Liver (tissue), 9 donors: ENCODE measurements around the gene ZC3HAV1L. TPM values are rescaled to one million over a fixed set of nuclear protein-coding genes. Genes with fewer than 3 reads are reported as not detected.

Experiments
- DNase-seq: peaks from one replicate; pipeline ENCODE4 v3.0.0-alpha.2; 2017; ENCODE audit warnings: low spot score
- H3K27ac ChIP-seq, 2 donors: one replicate each; pipeline ENCODE4 v1.7.0; 2013; ENCODE audit warnings: inconsistent platforms in 2 of 2, low read length in 2 of 2, control low read depth in 1 of 2, low read depth in 1 of 2, mild to moderate bottlenecking in 1 of 2
- H3K27me3 ChIP-seq, 4 donors: one replicate each; pipeline versions ENCODE4 v1.6.1 to v1.7.0; 2013; ENCODE audit warnings: low read length in 3 of 4, inconsistent platforms in 1 of 4, mild to moderate bottlenecking in 1 of 4, moderate library complexity in 1 of 4; ENCODE audit not compliant: control insufficient read depth in 4 of 4, insufficient read depth in 4 of 4
- H3K36me3 ChIP-seq, 4 donors: one replicate each; pipeline versions ENCODE4 v1.6.1 to v1.7.0; 2013; ENCODE audit warnings: low read length in 3 of 4, mild to moderate bottlenecking in 3 of 4, low read depth in 1 of 4, moderate library complexity in 1 of 4; ENCODE audit not compliant: control insufficient read depth in 4 of 4, insufficient read depth in 3 of 4
- H3K4me1 ChIP-seq, 4 donors: one replicate each; pipeline versions ENCODE4 v1.6.1 to v1.7.0; 2013; ENCODE audit warnings: low read length in 3 of 4, mild to moderate bottlenecking in 3 of 4, moderate library complexity in 1 of 4; ENCODE audit not compliant: control insufficient read depth in 4 of 4, insufficient read depth in 4 of 4
- H3K4me3 ChIP-seq, 3 donors: one replicate each; pipeline versions ENCODE4 v1.6.1 to v1.7.0; 2013; ENCODE audit warnings: low read length in 3 of 3, control low read depth in 1 of 3, low read depth in 1 of 3, mild to moderate bottlenecking in 1 of 3
- H3K9ac ChIP-seq, 2 donors: one replicate each; pipeline ENCODE4 v1.7.0; 2013; ENCODE audit warnings: low read length in 2 of 2, mild to moderate bottlenecking in 2 of 2, moderate library complexity in 2 of 2, control low read depth in 1 of 2, low read depth in 1 of 2
- H3K9me3 ChIP-seq, 4 donors: one replicate each; pipeline versions ENCODE4 v1.6.1 to v1.7.0; 2013; ENCODE audit warnings: low read length in 3 of 4; ENCODE audit not compliant: control insufficient read depth in 4 of 4
- ATF3 ChIP-seq: IDR thresholded peaks from 2 replicates; pipeline ENCODE4 v1.6.1; 2016; ENCODE audit warnings: antibody characterized with exemption
- CTCF ChIP-seq: fragments of 150-350 bp; IDR thresholded peaks from 2 replicates; pipeline ENCODE4 v1.5.1; 2017; ENCODE audit warnings: improper control_type of control experiment, low read depth, low read length; ENCODE audit not compliant: missing input control
- EGR1 ChIP-seq, 2 donors: IDR thresholded peaks; 2 replicates each; pipeline ENCODE4 v1.6.1; 2016 to 2018; ENCODE audit warnings: antibody characterized with exemption in 2 of 2, low read depth in 2 of 2
- FOXA2 ChIP-seq: IDR thresholded peaks from 2 replicates; pipeline ENCODE4 v1.6.1; 2016; ENCODE audit warnings: antibody characterized with exemption
- GABPA ChIP-seq, 2 donors: IDR thresholded peaks in 1 of 2; conservative IDR thresholded peaks in 1 of 2; 2 replicates each; pipeline ENCODE4 v1.6.1; 2016; ENCODE audit warnings: antibody characterized with exemption in 2 of 2, mild to moderate bottlenecking in 1 of 2, moderate library complexity in 1 of 2
- MAX ChIP-seq: IDR thresholded peaks from 2 replicates; pipeline ENCODE4 v1.6.1; 2016; ENCODE audit warnings: antibody characterized with exemption
- NR2F2 ChIP-seq: IDR thresholded peaks from 2 replicates; pipeline ENCODE4 v1.6.1; 2016; ENCODE audit warnings: antibody characterized with exemption
- RAD21 ChIP-seq, 2 donors: IDR thresholded peaks; 2 replicates each; pipeline ENCODE4 v1.6.1; 2016; ENCODE audit warnings: antibody characterized with exemption in 2 of 2, mild to moderate bottlenecking in 2 of 2
- REST ChIP-seq: IDR thresholded peaks from 2 replicates; pipeline ENCODE4 v1.6.1; 2016; ENCODE audit warnings: antibody characterized with exemption, mild to moderate bottlenecking
- SP1 ChIP-seq: IDR thresholded peaks from 2 replicates; pipeline ENCODE4 v1.6.1; 2018; ENCODE audit warnings: antibody characterized with exemption, mild to moderate bottlenecking
- TAF1 ChIP-seq: conservative IDR thresholded peaks from 2 replicates; pipeline ENCODE4 v1.6.1; 2016; ENCODE audit warnings: antibody characterized with exemption, mild to moderate bottlenecking
- YY1 ChIP-seq: IDR thresholded peaks from 2 replicates; pipeline ENCODE4 v1.6.1; 2016; ENCODE audit warnings: antibody characterized with exemption, mild to moderate bottlenecking
- WGBS: extraction: QIAGEN DNeasy Blood & Tissue Kit; methylation state at CpG from one replicate; pipeline ENCODE4 v1.1.7; 2013; 5-methylcytosine and 5-hydroxymethylcytosine counted together
- polyA plus RNA-seq, 2 donors: library from polyadenylated mRNA; stranded (reverse) in 1 of 2; unstranded in 1 of 2; fragments of 200-250 nt in 1 of 2; fragments of >200 nt in 1 of 2; fragmentation: Nextera tagmentation in 1 of 2; extraction: Ambion mirVana in 1 of 2; gene quantifications; one replicate each; pipeline versions ENCODE4 v1.2.1 to v1.2.3, GENCODE V29; 2013 to 2015
- total RNA-seq, 2 donors: library from RNA; depleted of rRNA; stranded (reverse); fragments of >200 nt; gene quantifications; one replicate each; pipeline ENCODE4 v1.2.3, GENCODE V29; 2014
- donor health status: healthy.
- donor health status: healthy.
- donor health status: healthy.
- donor health status: healthy.
- donor health status: healthy.

The ZC3HAV1L gene
- total and polyA plus RNA-seq, 4 donors, result 0.19 to 16.2 (median 1.9) TPM

- no peak for TF ChIP-seq FOXA2
- TF ChIP-seq YY1, result no peak
- TF ChIP-seq ATF3, result no peak
- TF ChIP-seq GABPA (IDR thresholded peaks at IDR 0.05 in 1 of 2, conservative IDR thresholded peaks at IDR 0.05 in 1 of 2), result no peak
- TF ChIP-seq SP1, result no peak
Observed at GRCh38 chr7:139047970-139048369, 12.1 kb upstream of the ZC3HAV1L start (continued).

- H3K9me3 ChIP-seq, result no peaks in the 10 kb centered on the region
- peaks cover 0 to 4% (median 0%) of the 10 kb centered on the region in 4 donors for H3K4me1 ChIP-seq
- no peak overlapping the region for H3K9ac ChIP-seq
- WGBS, result 96% methylated on average over 6 of the region's 6 CpGs
- H3K36me3 ChIP-seq, result peaks cover 8 to 36% (median 28%) of the 10 kb centered on the region in 4 donors
- no peaks in the 10 kb centered on the region for H3K27me3 ChIP-seq
- H3K4me3 ChIP-seq, result no peak overlapping the region
- no peak overlapping the region for H3K27ac ChIP-seq
- TF ChIP-seq GABPA (IDR thresholded peaks at IDR 0.05 in 1 of 2, conservative IDR thresholded peaks at IDR 0.05 in 1 of 2) (no peak), EGR1 (IDR thresholded peaks at IDR 0.05; ENCODE audit: low read depth in 2 of 2) (no peak), TAF1 (no peak), REST (no peak), CTCF (no peak), MAX (no peak)
- no peak for DNase-seq
Observed at GRCh38 chr7:139046143-139046542, 10.3 kb upstream of the ZC3HAV1L start.

GRCh38 chr7:139044813-139045794 lies 9.3 kb upstream of the ZC3HAV1L start:
- DNase-seq, result no peak
- H3K27ac ChIP-seq, result no peak overlapping the region
- H3K4me3 ChIP-seq, result no peak overlapping the region
- no peaks in the 10 kb centered on the region for H3K27me3 ChIP-seq
- peaks cover 0 to 4% (median 0%) of the 10 kb centered on the region in 4 donors for H3K4me1 ChIP-seq
- H3K9me3 ChIP-seq, result no peaks in the 10 kb centered on the region
- no peak overlapping the region for H3K9ac ChIP-seq
- WGBS, result 84% methylated on average over 5 of the region's 5 CpGs
- peaks cover 7 to 32% (median 21%) of the 10 kb centered on the region in 4 donors for H3K36me3 ChIP-seq
- TF ChIP-seq GABPA (IDR thresholded peaks at IDR 0.05 in 1 of 2, conservative IDR thresholded peaks at IDR 0.05 in 1 of 2) (no peak), RAD21 (IDR thresholded peaks at IDR 0.05) (no peak), MAX (no peak), SP1 (no peak), ATF3 (no peak), EGR1 (IDR thresholded peaks at IDR 0.05; ENCODE audit: low read depth in 2 of 2) (no peak), TAF1 (no peak), NR2F2 (no peak), REST (no peak), CTCF (no peak)
